ENCODE results near the gene OR2A14.

DNA sequence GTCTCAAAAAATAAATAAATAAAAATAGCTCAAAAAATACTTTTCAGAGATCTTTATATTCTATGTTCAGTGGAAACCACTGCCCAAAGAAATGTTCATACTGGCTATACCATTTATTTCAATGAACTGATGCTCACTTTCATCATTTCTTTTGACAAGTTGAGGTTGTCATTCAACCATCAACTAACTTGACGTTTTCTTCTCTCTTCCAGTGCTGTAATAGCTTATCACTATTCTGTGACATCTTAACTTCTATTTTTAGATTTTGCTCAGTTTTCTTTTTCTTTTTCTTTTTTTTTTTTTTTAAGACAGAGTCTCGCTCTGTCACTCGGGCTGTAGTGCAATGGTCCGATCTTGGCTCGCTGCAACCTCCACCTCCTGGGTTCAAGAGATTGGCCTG lies 51.6 kb downstream of the OR2A14 start:
- TF ChIP-seq, protein P1, sequence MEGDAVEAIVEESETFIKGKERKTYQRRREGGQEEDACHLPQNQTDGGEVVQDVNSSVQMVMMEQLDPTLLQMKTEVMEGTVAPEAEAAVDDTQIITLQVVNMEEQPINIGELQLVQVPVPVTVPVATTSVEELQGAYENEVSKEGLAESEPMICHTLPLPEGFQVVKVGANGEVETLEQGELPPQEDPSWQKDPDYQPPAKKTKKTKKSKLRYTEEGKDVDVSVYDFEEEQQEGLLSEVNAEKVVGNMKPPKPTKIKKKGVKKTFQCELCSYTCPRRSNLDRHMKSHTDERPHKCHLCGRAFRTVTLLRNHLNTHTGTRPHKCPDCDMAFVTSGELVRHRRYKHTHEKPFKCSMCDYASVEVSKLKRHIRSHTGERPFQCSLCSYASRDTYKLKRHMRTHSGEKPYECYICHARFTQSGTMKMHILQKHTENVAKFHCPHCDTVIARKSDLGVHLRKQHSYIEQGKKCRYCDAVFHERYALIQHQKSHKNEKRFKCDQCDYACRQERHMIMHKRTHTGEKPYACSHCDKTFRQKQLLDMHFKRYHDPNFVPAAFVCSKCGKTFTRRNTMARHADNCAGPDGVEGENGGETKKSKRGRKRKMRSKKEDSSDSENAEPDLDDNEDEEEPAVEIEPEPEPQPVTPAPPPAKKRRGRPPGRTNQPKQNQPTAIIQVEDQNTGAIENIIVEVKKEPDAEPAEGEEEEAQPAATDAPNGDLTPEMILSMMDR (conservative IDR thresholded peaks at IDR 0.05 in 1 of 2, IDR thresholded peaks at IDR 0.05 in 1 of 2; ENCODE audit: low read depth in 1 of 2, low read length in 2 of 2), result no peak
- no peak for TF ChIP-seq EZH2 (IDR thresholded peaks at IDR 0.05; ENCODE audit: low read length, missing control alignments)
